B cell (primary cell): ENCODE results near the gene TBX1. TPM values are rescaled to one million over a fixed set of nuclear protein-coding genes. Genes with fewer than 3 reads are reported as not detected.

ENCODE experiments used
- ATAC-seq: fragments of 200-7000 bp; cut with Tn5 transposase; one replicate; pipeline ENCODE4 v1.10.0; 2021; ENCODE audit warnings: low read depth, mild to moderate bottlenecking, moderate number of reproducible peaks, moderate library complexity
- CTCF ChIA-PET: fragments of 350-600 bp; sonication (Branson Sonifier 250); formaldehyde crosslinking; loops from one replicate; lab custom pipeline; 2021; ENCODE audit warnings: antibody characterized with exemption, inconsistent platforms; lab: Charles Lee
- POLR2A ChIA-PET: fragments of 350-600 bp; sonication (Branson Sonifier 250); formaldehyde crosslinking; loops from one replicate; lab custom pipeline; 2021; ENCODE audit warnings: antibody characterized with exemption; lab: Charles Lee
- DNase-seq: peaks from one replicate; pipeline ENCODE4 v3.0.0; 2013
- H2AFZ ChIP-seq: 2 replicates; pipeline ENCODE4 v1.6.1; 2012; ENCODE audit warnings: mild to moderate bottlenecking, low read depth, low read length; ENCODE audit not compliant: insufficient read depth, poor library complexity, severe bottlenecking
- H3K27ac ChIP-seq, 2 donors: 1 replicate in 1 of 2; 2 replicates in 1 of 2; pipeline ENCODE4 v1.5.1; 2012 to 2013; ENCODE audit warnings: low read length in 2 of 2, mild to moderate bottlenecking in 2 of 2, moderate library complexity in 1 of 2
- H3K27me3 ChIP-seq, 4 experiments: fragments of 200-600 bp in 1 of 4; sonication (generic) in 1 of 4; replicated peaks in 1 of 4; 1 replicate in 2 of 4; 2 replicates in 2 of 4; pipeline versions ENCODE4 v1.6.1 to v1.7.0; 2013 to 2016; ENCODE audit warnings: low read length in 3 of 4, mild to moderate bottlenecking in 2 of 4, mixed read lengths in 1 of 4, moderate library complexity in 1 of 4; ENCODE audit not compliant: insufficient read depth in 4 of 4, control insufficient read depth in 3 of 4; ENCODE audit errors: control extremely low read depth in 1 of 4
- H3K36me3 ChIP-seq, 2 experiments: replicated peaks in 1 of 2; 1 replicate in 1 of 2; 2 replicates in 1 of 2; pipeline versions ENCODE4 v1.6.1 to v1.7.1; 2013; ENCODE audit warnings: low read length in 1 of 2; ENCODE audit not compliant: insufficient read depth in 2 of 2, control insufficient read depth in 1 of 2; ENCODE audit errors: control extremely low read depth in 1 of 2, extremely low read depth in 1 of 2
- H3K4me1 ChIP-seq, 2 donors: fragments of 200-600 bp in 1 of 2; sonication (generic) in 1 of 2; 1 replicate in 1 of 2; 2 replicates in 1 of 2; pipeline versions ENCODE4 v1.5.1 to v1.6.1; 2013 to 2017; ENCODE audit warnings: low read length in 2 of 2; ENCODE audit not compliant: control insufficient read depth in 2 of 2, insufficient read depth in 2 of 2
- H3K4me2 ChIP-seq: replicated peaks from 2 replicates; pipeline ENCODE3; 2012; ENCODE audit warnings: mild to moderate bottlenecking, low read depth, low read length; ENCODE audit not compliant: poor library complexity, severe bottlenecking
- H3K4me3 ChIP-seq, 5 experiments: fragments of 200-600 bp in 1 of 5; sonication (generic) in 1 of 5; 1 replicate in 3 of 5; 2 replicates in 2 of 5; pipeline versions ENCODE4 v1.5.1 to v1.7.0; 2011 to 2016; ENCODE audit warnings: low read length in 4 of 5, mild to moderate bottlenecking in 4 of 5, low read depth in 2 of 5, control low read depth in 1 of 5, moderate library complexity in 1 of 5; ENCODE audit not compliant: insufficient read depth in 1 of 5; ENCODE audit errors: control extremely low read depth in 1 of 5, extremely low read depth in 1 of 5
- H3K79me2 ChIP-seq: fragments of 200-600 bp; sonication (generic); one replicate; pipeline ENCODE4 v1.6.0; 2016; ENCODE audit warnings: low read length; ENCODE audit not compliant: control insufficient read depth, insufficient read depth
- H3K9ac ChIP-seq: fragments of 200-600 bp; sonication (generic); 2 replicates; pipeline ENCODE4 v1.6.1; 2017; ENCODE audit warnings: mild to moderate bottlenecking, low read length, moderate library complexity
- H3K9me3 ChIP-seq, 3 donors: one replicate each; pipeline versions ENCODE4 v1.6.1 to v1.7.1; 2013; ENCODE audit warnings: low read length in 2 of 3; ENCODE audit not compliant: control insufficient read depth in 2 of 3, insufficient read depth in 1 of 3; ENCODE audit errors: control extremely low read depth in 1 of 3
- H4K20me1 ChIP-seq: 2 replicates; pipeline ENCODE4 v1.6.0; 2012; ENCODE audit warnings: mild to moderate bottlenecking, low read length; ENCODE audit not compliant: insufficient read depth, control insufficient read depth, poor library complexity, severe bottlenecking
- H3K27ac Mint-ChIP-seq: one replicate; pipeline ENCODE4 v1.8.0; 2021; ENCODE audit warnings: mixed read lengths
- H3K27me3 Mint-ChIP-seq: one replicate; pipeline ENCODE4 v1.8.0; 2021; ENCODE audit warnings: mixed read lengths
- H3K4me1 Mint-ChIP-seq: one replicate; pipeline ENCODE4 v1.8.0; 2021; ENCODE audit warnings: mixed read lengths
- H3K4me3 Mint-ChIP-seq: one replicate; pipeline ENCODE4 v1.8.0; 2021; ENCODE audit warnings: mixed read lengths
- H3K9me3 Mint-ChIP-seq: one replicate; pipeline ENCODE4 v1.8.0; 2022; ENCODE audit warnings: mixed read lengths; ENCODE audit not compliant: insufficient read depth
- EZH2 ChIP-seq: IDR thresholded peaks from 2 replicates; pipeline ENCODE4 v1.6.1; 2012; ENCODE audit warnings: borderline replicate concordance, low read depth, mild to moderate bottlenecking, moderate library complexity, low read length; ENCODE audit not compliant: insufficient read depth, poor library complexity, severe bottlenecking
- WGBS: methylation state at CpG from one replicate; pipeline ENCODE4 v1.1.5; 2013; ENCODE audit warnings: missing lambda C conversion rate; ENCODE audit not compliant: insufficient coverage; 5-methylcytosine and 5-hydroxymethylcytosine counted together
- intact Hi-C: fragments of 100-400 bp; cut with micrococcal nuclease; formaldehyde crosslinking; loops from one replicate; pipeline ENCODE4 v1.10.0; 2022
- polyA plus RNA-seq: library from polyadenylated mRNA; depleted of rRNA; stranded (reverse); fragments of >200 nt; gene quantifications from 2 replicates; pipeline ENCODE4 v1.2.3, GENCODE V29; 2012
- total RNA-seq, 2 donors: library from RNA; stranded (reverse); fragments of 120-200 nt in 1 of 2; gene quantifications; 1 replicate in 1 of 2; 2 replicates in 1 of 2; pipeline versions ENCODE4 v1.2.3 to v1.2.4, GENCODE V29; 2013 to 2022
- TF ChIP-seq, protein P1 (sequence below): fragments of 200-600 bp; IDR thresholded peaks from one replicate; pipeline ENCODE4 v1.8.0; 2022; ENCODE audit warnings: antibody characterized with exemption, mild to moderate bottlenecking

TBX1 gene
- total and polyA plus RNA-seq, 2 donors (not counting 1 experiment from before 2014, with no cell fraction given), result not detected

GRCh38 chr22:19735665-19736510 is 24.7 kb upstream of the TBX1 start:
- H3K4me3 Mint-ChIP-seq, result no peak overlapping the region
- Histone ChIP-seq H3K4me3 (no peak overlapping the region), H4K20me1 (no peaks in the 10 kb centered on the region), H3K9ac (no peak overlapping the region), H3K4me1 (peaks cover 4% of the 10 kb centered on the region in 2 donors), H2AFZ (no peak overlapping the region), H3K4me2 (no peak overlapping the region), H3K79me2 (no peaks in the 10 kb centered on the region), H3K27ac (no peak overlapping the region), H3K27me3 (peaks cover 0 to 4% (median 0%) of the 10 kb centered on the region in 4 experiments), H3K9me3 (no peaks in the 10 kb centered on the region), H3K36me3 (no peaks in the 10 kb centered on the region)
- no peaks in the 10 kb centered on the region for H3K27me3 Mint-ChIP-seq
- ATAC-seq (no peak), DNase-seq (no peak)
- TF ChIP-seq, protein P1, sequence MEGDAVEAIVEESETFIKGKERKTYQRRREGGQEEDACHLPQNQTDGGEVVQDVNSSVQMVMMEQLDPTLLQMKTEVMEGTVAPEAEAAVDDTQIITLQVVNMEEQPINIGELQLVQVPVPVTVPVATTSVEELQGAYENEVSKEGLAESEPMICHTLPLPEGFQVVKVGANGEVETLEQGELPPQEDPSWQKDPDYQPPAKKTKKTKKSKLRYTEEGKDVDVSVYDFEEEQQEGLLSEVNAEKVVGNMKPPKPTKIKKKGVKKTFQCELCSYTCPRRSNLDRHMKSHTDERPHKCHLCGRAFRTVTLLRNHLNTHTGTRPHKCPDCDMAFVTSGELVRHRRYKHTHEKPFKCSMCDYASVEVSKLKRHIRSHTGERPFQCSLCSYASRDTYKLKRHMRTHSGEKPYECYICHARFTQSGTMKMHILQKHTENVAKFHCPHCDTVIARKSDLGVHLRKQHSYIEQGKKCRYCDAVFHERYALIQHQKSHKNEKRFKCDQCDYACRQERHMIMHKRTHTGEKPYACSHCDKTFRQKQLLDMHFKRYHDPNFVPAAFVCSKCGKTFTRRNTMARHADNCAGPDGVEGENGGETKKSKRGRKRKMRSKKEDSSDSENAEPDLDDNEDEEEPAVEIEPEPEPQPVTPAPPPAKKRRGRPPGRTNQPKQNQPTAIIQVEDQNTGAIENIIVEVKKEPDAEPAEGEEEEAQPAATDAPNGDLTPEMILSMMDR, result no peak
- no peak for TF ChIP-seq EZH2
- no peaks in the 10 kb centered on the region for H3K4me1 Mint-ChIP-seq
- intact Hi-C loops, result no loop called here
- H3K27ac Mint-ChIP-seq, result no peak overlapping the region
- CTCF ChIA-PET, result no interaction called here
- POLR2A ChIA-PET, result no interaction called here
- no peaks in the 10 kb centered on the region for H3K9me3 Mint-ChIP-seq
- WGBS, result 79% methylated on average over 20 of the region's 21 CpGs
